H1 (cell line): Measurements from ENCODE around the gene CDCA3.

Source experiments
- BRCA1 ChIP-seq: IDR thresholded peaks from 2 replicates; pipeline ENCODE4 v1.6.1; 2012; ENCODE audit warnings: low read depth, low read length, improper control_type of control experiment
- JUND ChIP-seq: IDR thresholded peaks from 2 replicates; pipeline ENCODE4 v1.6.1; 2011; ENCODE audit warnings: mild to moderate bottlenecking, improper control_type of control experiment, low read length
- MAFK ChIP-seq: IDR thresholded peaks from 2 replicates; pipeline ENCODE4 v1.6.1; 2012; ENCODE audit warnings: low read depth, mild to moderate bottlenecking, improper control_type of control experiment, low read length
- MAX ChIP-seq: IDR thresholded peaks from 2 replicates; pipeline ENCODE4 v1.6.1; 2012; ENCODE audit warnings: inconsistent platforms
- POLR2A ChIP-seq, 2 experiments: IDR thresholded peaks; 1 replicate in 1 of 2; 2 replicates in 1 of 2; pipeline ENCODE4 v1.6.1; 2011; ENCODE audit warnings: low read depth in 2 of 2, low read length in 2 of 2, mild to moderate bottlenecking in 2 of 2; ENCODE audit errors: control extremely low read depth in 1 of 2
- POLR2AphosphoS5 ChIP-seq: IDR thresholded peaks from 2 replicates; pipeline ENCODE4 v1.6.1; 2011; ENCODE audit warnings: low read depth, low read length
- SIN3A ChIP-seq, 2 experiments: IDR thresholded peaks in 1 of 2; conservative IDR thresholded peaks in 1 of 2; 2 replicates each; pipeline ENCODE4 v1.6.1; 2011 to 2012; ENCODE audit warnings: low read length in 2 of 2, improper control_type of control experiment in 1 of 2, low read depth in 1 of 2, mild to moderate bottlenecking in 1 of 2
- SP1 ChIP-seq: IDR thresholded peaks from 2 replicates; pipeline ENCODE4 v1.6.1; 2011; ENCODE audit warnings: low read depth, low read length
- TAF7 ChIP-seq: optimal IDR thresholded peaks from 2 replicates; pipeline ENCODE3; 2011; ENCODE audit warnings: low read depth, mild to moderate bottlenecking, inconsistent platforms, low read length, moderate library complexity, borderline replicate concordance
- TBP ChIP-seq: IDR thresholded peaks from 2 replicates; pipeline ENCODE4 v1.6.1; 2011; ENCODE audit warnings: low read depth, low read length, improper control_type of control experiment
- USF2 ChIP-seq: IDR thresholded peaks from 2 replicates; pipeline ENCODE4 v1.6.1; 2011; ENCODE audit warnings: low read length, improper control_type of control experiment
- YY1 ChIP-seq: IDR thresholded peaks from 2 replicates; pipeline ENCODE4 v1.6.1; 2011; ENCODE audit warnings: low read depth, mild to moderate bottlenecking, low read length
- ZNF274 ChIP-seq: IDR thresholded peaks from 2 replicates; pipeline ENCODE4 v1.7.0; 2012; ENCODE audit warnings: low read length, borderline replicate concordance; ENCODE audit errors: extremely low read depth
- TF ChIP-seq, protein P1 (sequence below), 3 experiments: IDR thresholded peaks; 1 replicate in 2 of 3; 2 replicates in 1 of 3; pipeline versions ENCODE4 v1.5.1 to v1.6.1; 2011; ENCODE audit warnings: low read length in 3 of 3, mild to moderate bottlenecking in 3 of 3, inconsistent platforms in 2 of 3, low read depth in 1 of 3, moderate library complexity in 1 of 3; ENCODE audit not compliant: insufficient read depth in 1 of 3; ENCODE audit errors: control extremely low read depth in 1 of 3

GRCh38 chr12:6852651-6853354 is 1.7 kb upstream of the CDCA3 start:
- no peak for TF ChIP-seq MAX
- no peak for TF ChIP-seq JUND
- TF ChIP-seq MAFK = no peak
- no peak for TF ChIP-seq POLR2AphosphoS5
- no peak for TF ChIP-seq ZNF274
- no peak for TF ChIP-seq SP1
- no peak for TF ChIP-seq USF2
- TF ChIP-seq, protein P1, sequence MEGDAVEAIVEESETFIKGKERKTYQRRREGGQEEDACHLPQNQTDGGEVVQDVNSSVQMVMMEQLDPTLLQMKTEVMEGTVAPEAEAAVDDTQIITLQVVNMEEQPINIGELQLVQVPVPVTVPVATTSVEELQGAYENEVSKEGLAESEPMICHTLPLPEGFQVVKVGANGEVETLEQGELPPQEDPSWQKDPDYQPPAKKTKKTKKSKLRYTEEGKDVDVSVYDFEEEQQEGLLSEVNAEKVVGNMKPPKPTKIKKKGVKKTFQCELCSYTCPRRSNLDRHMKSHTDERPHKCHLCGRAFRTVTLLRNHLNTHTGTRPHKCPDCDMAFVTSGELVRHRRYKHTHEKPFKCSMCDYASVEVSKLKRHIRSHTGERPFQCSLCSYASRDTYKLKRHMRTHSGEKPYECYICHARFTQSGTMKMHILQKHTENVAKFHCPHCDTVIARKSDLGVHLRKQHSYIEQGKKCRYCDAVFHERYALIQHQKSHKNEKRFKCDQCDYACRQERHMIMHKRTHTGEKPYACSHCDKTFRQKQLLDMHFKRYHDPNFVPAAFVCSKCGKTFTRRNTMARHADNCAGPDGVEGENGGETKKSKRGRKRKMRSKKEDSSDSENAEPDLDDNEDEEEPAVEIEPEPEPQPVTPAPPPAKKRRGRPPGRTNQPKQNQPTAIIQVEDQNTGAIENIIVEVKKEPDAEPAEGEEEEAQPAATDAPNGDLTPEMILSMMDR (IDR thresholded peaks at IDR 0.05; ENCODE audit: control extremely low read depth in 1 of 3, insufficient read depth in 1 of 3, low read depth in 1 of 3, low read length in 3 of 3) = 0 out of 4 replicates have a peak, but pooled peaks of 1 of the 3 experiments have one; percentile 4
- TF ChIP-seq SIN3A (conservative IDR thresholded peaks at IDR 0.05 in 1 of 2, IDR thresholded peaks at IDR 0.05 in 1 of 2; ENCODE audit: low read depth in 1 of 2, low read length in 2 of 2) = peak in 1 of 2 experiments; percentile 18; a peak in 1 of 4 replicates
- no peak for TF ChIP-seq POLR2A (IDR thresholded peaks at IDR 0.05; ENCODE audit: control extremely low read depth in 1 of 2, low read depth in 2 of 2, low read length in 2 of 2)
- TF ChIP-seq TAF7 = no peak
- 0 out of 2 replicates have a peak, but pooled peaks have one; percentile 11 for TF ChIP-seq TBP
- no peak for TF ChIP-seq BRCA1
- peak; percentile 70 for TF ChIP-seq YY1
